ENCODE measurements around the gene SASH1.

SASH1 gene

GRCh38 chr6:148457843-148458159 lies 115.2 kb downstream of the SASH1 start:
- DNase-seq (ENCODE audit: low read depth): no peak

GRCh38 chr6:148459238-148459637 lies 116.6 kb downstream of the SASH1 start:
- no peak for DNase-seq (ENCODE audit: low read depth)

- no peak for DNase-seq (ENCODE audit: low read depth)
These were observed 118.4 kb downstream of the SASH1 start for GRCh38 chr6:148460876-148461646.

- no peak for DNase-seq (ENCODE audit: low read depth)
These were observed 119.4 kb downstream of the SASH1 start for GRCh38 chr6:148461986-148462577.

- DNase-seq (ENCODE audit: low read depth): no peak
These were observed 121.0 kb downstream of the SASH1 start for GRCh38 chr6:148463671-148464070.

- no peak for DNase-seq (ENCODE audit: low read depth)
These were observed 121.8 kb downstream of the SASH1 start for GRCh38 chr6:148464319-148465010.

- DNase-seq (ENCODE audit: low read depth): no peak
These were observed 122.3 kb downstream of the SASH1 start for GRCh38 chr6:148465011-148465335.

DNA sequence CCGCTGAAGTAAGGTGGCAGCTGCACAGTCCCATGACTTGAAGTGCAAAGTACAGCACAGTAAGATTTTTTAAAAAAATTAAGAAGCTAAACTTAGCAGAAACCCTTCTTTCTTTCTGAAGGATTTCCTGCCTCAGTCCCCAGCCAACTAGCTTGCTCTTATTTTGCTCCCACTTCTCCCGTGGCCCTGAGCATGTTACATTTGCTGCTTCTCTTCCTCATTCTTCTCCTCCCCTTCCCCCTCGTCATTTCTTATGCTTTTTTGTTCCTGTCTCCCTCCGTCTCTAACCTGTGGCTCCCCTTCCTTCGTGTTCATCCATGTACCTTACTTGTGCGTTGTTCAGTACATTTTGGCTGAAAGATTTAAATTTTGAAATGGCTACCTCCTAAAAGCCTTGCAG lies 123.0 kb downstream of the SASH1 start:
- DNase-seq (ENCODE audit: low read depth): no peak

- DNase-seq (ENCODE audit: low read depth): no peak
These were observed 123.5 kb downstream of the SASH1 start for GRCh38 chr6:148466158-148466557.

DNA sequence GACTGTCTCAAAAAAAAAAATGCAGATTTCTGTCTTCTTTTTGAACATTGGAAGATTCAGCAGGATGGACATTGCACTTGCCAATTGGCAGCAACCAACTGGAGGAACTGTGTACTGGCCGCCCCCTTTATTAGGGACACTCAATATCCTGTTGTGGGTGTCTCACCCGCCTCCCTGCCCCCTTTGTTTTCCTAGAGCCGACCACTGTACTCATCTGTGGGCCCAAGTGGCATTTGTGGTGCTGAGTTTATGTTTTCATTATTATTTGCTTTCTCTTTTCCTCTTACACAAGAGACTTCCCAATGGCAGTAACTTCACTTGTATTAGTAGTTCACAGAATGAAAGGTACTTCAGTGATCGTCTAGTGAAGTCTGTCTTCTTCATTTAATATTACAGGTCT lies 125.3 kb downstream of the SASH1 start:
- DNase-seq (ENCODE audit: low read depth): no peak

DNA sequence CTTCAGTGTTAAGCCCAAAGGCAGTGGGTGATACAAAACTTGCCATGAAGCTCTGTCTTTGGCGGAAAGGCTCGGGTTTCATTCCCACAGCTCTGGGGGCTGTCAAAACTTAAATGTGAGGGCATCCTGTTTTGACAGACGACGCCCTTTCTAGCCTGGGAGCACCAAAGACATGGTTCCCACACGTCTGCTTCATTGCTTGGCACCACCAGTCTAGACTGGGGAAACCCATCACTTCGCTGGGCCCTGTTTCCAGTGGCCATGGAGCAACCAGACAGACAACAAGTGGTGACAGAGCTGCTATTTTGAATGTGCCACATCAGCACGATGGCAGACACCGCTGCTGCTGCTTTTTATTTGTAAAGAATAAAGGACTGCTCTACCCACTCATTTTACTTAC lies 127.5 kb downstream of the SASH1 start:
- no peak for DNase-seq (ENCODE audit: low read depth)

DNA sequence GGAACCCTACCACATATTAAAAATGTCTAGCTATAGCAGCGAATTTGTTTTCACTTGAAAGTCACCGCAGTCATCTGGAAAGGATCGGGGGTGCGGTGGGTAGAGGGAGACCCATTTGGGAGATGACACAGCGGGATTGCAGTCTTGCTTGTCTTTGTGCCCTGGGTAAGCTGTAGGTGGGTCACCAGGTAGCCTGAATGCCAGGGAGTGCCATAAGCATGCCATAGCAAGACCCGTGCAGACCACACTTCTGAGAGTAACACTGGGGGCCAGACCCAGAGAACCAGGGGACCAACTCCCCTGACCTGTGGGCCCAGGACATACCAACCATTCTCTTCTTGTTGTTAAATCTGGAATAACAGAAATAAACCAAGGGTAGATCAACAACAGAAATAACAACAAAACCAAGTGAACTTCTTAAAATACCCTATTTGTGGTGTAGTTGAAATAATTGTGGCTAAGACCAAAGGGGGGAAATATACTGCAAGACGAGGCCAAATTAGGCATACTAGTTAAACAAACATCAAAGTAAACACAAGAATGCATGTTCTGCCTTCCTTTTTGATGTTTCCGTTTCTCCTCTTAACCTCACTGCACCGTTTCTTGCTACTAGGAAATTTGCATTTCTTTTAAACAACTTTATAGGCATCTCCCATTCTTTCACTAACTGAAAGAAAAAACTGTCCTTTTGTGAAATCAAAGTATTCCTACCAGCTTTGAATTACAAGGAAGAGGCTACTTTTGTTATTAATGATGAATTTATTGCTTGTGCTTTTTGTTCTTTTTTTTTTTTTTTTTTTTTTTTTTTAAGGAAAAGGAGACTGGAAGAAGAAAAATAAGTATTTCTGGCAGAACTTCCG lies 128.2 kb downstream of the SASH1 start:
- DNase-seq (ENCODE audit: low read depth): no peak

DNA sequence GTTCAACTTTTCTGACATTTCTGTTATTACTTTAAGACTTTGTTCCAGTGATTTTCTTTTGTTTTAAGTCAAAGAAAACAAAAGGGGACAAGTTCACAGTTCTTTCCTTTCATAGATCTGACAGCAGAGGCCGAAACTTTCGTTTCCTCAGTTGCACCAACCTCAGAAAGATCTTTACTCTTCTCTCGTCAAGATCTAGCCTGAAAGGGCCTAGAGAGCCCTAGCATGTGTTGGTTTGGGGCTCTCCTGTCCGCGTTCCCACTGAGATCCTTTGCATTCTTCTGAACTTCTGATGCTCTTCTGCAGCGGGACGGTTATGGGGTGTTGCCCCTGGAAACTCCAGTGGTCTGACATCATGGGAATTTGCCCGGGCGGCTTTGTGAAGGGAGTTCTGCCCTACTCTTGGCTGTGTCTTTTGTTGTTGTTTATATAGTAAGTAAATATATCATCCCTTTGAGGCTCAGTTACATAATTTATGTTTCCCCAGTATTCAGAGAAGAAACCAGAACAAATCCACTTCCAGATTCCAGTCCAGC lies 129.1 kb downstream of the SASH1 start:
- no peak for DNase-seq (ENCODE audit: low read depth)

DNA sequence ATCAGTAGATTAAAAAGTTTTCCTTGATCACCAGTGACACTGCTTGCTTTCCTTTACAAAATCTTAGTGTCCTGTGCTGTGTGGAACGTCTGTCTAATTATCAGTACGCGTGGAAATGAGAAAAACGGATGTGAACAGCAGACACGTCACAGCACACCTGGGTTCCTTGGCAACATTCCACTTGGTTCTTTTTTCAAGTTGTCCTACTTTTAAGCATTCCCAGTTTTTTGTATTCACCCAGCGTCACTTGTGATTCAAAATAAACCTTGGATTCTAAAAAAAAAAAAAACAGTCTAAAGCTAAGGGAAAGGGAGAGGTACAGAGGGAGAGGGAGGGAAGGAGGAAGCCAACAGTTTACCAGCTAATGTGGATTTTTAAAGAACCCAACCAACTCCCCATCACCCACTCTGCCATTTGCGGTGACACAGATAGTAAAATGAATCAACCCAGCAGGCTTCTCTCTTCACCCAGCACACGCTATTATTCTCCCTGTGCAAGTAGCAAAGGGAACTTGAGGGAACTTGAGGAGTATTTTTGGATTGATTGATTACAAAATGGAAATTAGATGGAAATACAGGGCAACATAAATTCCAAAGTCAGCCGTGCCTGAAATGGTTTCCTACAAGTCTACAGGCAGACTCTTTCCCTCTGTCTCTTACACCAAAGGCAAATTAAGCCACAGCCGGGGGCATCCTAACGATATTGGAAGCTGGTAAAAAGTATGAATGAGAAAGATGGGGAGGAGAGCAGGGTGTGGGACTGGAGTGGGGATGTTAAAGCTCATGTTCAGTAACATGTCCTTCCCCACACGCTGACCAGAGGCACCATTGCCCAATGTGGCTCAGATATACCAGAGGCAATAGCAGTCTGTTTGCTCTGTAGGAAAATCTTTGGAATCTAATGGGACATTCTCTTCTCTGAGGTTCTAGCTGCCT lies 129.8 kb downstream of the SASH1 start:
- DNase-seq (ENCODE audit: low read depth): no peak

DNA sequence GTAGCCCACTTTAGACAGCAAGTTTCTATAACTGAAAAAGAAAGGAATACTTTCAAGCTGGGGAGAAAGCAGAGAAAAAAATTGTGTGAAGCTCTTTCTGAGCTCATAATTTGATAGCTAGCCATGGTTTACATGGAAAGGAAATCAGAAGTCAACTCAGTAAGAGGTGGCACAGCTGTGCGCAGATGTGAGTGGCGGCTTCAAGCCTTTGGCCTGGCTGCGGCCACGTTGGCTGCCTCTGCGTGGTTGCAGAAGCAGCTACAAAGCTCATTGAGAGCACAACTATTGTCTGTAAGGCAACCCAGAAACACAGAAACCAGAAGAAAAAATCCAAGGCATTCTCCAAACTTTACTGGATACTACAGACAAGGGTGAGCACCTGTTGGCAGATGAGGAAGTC lies 136.9 kb downstream of the SASH1 start:
- no peak for DNase-seq (ENCODE audit: low read depth)

DNA sequence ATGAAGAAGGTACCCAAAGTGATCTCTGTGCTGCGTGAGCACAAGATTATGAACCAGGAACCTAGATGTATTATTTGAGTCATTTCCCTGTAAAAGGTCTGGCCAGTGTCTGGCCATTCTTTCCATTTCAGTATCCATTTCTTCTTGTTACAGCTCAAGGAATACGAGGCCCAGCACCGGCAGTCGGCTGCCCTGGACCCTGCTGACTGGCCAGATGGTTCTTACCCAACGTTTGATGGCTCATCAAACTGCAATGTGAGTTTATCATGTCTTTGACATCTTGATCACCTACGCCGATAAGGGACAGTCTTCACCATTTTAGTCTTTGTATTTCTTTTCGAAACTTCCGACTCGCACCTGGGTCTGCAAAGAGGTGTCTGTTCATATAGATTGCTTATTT lies 144.8 kb downstream of the SASH1 start:
- DNase-seq (ENCODE audit: low read depth): no peak

GRCh38 chr6:148491638-148492251 lies 149.1 kb downstream of the SASH1 start:
- no peak for DNase-seq (ENCODE audit: low read depth)

DNA sequence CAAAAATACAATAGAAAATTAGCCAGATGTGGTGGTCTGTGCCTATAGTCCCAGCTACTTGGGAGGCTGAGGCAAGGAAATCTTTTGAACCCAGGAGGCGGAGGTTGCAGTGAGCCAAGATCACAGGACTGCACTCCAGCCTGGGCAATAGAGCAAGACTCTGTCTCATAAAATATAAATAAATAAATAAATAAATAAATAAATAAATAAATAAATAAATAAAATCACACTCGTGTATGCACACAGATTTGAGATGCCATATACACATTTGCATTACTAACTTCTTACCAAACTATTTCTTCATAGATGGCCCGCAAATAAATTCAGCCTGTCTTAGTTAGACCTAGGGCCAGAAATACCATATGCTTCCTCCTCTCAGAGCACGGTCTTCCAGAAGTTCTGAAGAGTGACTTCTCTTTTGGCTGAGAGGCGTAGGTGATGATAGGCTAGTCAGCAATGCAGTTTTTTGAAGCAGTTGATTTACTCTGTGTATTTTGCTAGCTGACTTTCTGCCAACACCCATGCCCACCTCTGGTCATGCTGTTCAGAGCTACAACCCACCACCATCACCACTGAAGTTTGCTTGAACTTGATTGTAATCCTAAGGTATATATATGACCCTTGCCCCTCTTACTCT lies 150.1 kb downstream of the SASH1 start:
- DNase-seq (ENCODE audit: low read depth): no peak

- DNase-seq (ENCODE audit: low read depth): no peak
These were observed 150.8 kb downstream of the SASH1 start for GRCh38 chr6:148493424-148493823.

- no peak for DNase-seq (ENCODE audit: low read depth)
These were observed 151.6 kb downstream of the SASH1 start for GRCh38 chr6:148494226-148494625.

All from activated gamma-delta T cell treated with anti-CD3 and anti-CD28 coated beads, Interleukin-2, amount 50 U/mL, for 16 hours (primary cell).